ENCODE measurements around the gene LEFTY1.

GRCh38 chr1:225850370-225850769 is 38.6 kb downstream of the LEFTY1 start:
- TF ChIP-seq CTCF (conservative IDR thresholded peaks at IDR 0.05; ENCODE audit: low read depth, low read length) = no peak
- TF ChIP-seq EZH2 (IDR thresholded peaks at IDR 0.05; ENCODE audit: low read length, unreplicated experiment) = no peak
- no peak for TF ChIP-seq EZH2phosphoT487 (IDR thresholded peaks at IDR 0.05; ENCODE audit: borderline replicate concordance, low read length)
